SU-DHL-6 (cell line): ENCODE measurements around the gene UCN.
"Not testable (repeated sequence)": the region's sequence is repeated elsewhere in the genome, so short reads cannot be mapped to it uniquely, and the experiment has no call there.

Experiments
- H2AFZ ChIP-seq: fragments of 200-600 bp; sonication (generic); 2 replicates; pipeline ENCODE4 v1.6.1; 2014; ENCODE audit warnings: low read depth, mild to moderate bottlenecking, moderate library complexity, mixed read lengths, antibody characterized with exemption, low read length; ENCODE audit not compliant: severe bottlenecking
- H3F3A ChIP-seq: fragments of 200-600 bp; shearing (Covaris generic); 2 replicates; pipeline ENCODE4 v1.6.0; 2016; ENCODE audit warnings: antibody characterized with exemption, mild to moderate bottlenecking; ENCODE audit not compliant: insufficient read depth
- H3K27ac ChIP-seq: fragments of 200-600 bp; sonication (generic); 2 replicates; pipeline ENCODE4 v1.5.1; 2016; ENCODE audit warnings: low read depth, mild to moderate bottlenecking, low read length, moderate library complexity, mixed read lengths
- H3K27me3 ChIP-seq: fragments of 200-600 bp; sonication (generic), shearing (Covaris generic); 2 replicates; pipeline ENCODE4 v1.6.0; 2014; ENCODE audit warnings: mild to moderate bottlenecking, low read length
- H3K36me3 ChIP-seq: fragments of 200-600 bp; sonication (generic); 2 replicates; pipeline ENCODE4 v1.6.1; 2014; ENCODE audit warnings: mild to moderate bottlenecking, low read length, mixed read lengths
- H3K4me2 ChIP-seq: fragments of 300-600, 200-600 bp; shearing (Covaris generic), sonication (generic); 2 replicates; pipeline ENCODE4 v1.6.0; 2014; ENCODE audit warnings: low read length, low read depth, mild to moderate bottlenecking; ENCODE audit not compliant: poor library complexity, severe bottlenecking
- H3K4me3 ChIP-seq: fragments of 200-600 bp; sonication (generic); 2 replicates; pipeline ENCODE4 v1.5.1; 2014; ENCODE audit warnings: antibody characterized with exemption, low read length, mild to moderate bottlenecking, mixed read lengths; ENCODE audit not compliant: insufficient read depth, poor library complexity, severe bottlenecking
- H3K79me2 ChIP-seq: fragments of 200-600 bp; sonication (generic); 2 replicates; pipeline ENCODE4 v1.6.1; 2014; ENCODE audit warnings: mild to moderate bottlenecking, low read length, moderate library complexity; ENCODE audit not compliant: insufficient read depth
- H3K9ac ChIP-seq: fragments of 200-600 bp; sonication (generic); 2 replicates; pipeline ENCODE4 v1.7.0; 2014; ENCODE audit warnings: mild to moderate bottlenecking, low read length
- H3K9me2 ChIP-seq: fragments of 200-600 bp; sonication (generic); replicated peaks from 2 replicates; pipeline ENCODE4 v1.6.1; 2014; ENCODE audit warnings: low read length; ENCODE audit not compliant: insufficient read depth
- H3K9me3 ChIP-seq: fragments of 200-600 bp; sonication (generic); 2 replicates; pipeline ENCODE4 v1.6.1; 2014; ENCODE audit warnings: low read length, mixed read lengths; ENCODE audit not compliant: insufficient read depth
- H4K20me1 ChIP-seq: fragments of 200-600 bp; sonication (generic); 2 replicates; pipeline ENCODE4 v1.6.1; 2014; ENCODE audit warnings: low read depth, mild to moderate bottlenecking, antibody characterized with exemption, low read length, moderate library complexity, mixed read lengths
- EZH2phosphoT487 ChIP-seq: fragments of 200-600 bp; sonication (generic), shearing (Covaris generic); conservative IDR thresholded peaks from 2 replicates; pipeline ENCODE4 v1.6.1; 2018; ENCODE audit warnings: mild to moderate bottlenecking, antibody characterized with exemption, low read length, moderate library complexity, mixed read lengths
- TF ChIP-seq, protein P1 (sequence below): fragments of 200-600 bp; sonication (generic); IDR thresholded peaks from one replicate; pipeline ENCODE4 v1.5.1; 2017; ENCODE audit warnings: antibody characterized with exemption, mild to moderate bottlenecking, low read length, moderate library complexity; ENCODE audit not compliant: insufficient read depth, poor library complexity, severe bottlenecking

The UCN gene

DNA sequence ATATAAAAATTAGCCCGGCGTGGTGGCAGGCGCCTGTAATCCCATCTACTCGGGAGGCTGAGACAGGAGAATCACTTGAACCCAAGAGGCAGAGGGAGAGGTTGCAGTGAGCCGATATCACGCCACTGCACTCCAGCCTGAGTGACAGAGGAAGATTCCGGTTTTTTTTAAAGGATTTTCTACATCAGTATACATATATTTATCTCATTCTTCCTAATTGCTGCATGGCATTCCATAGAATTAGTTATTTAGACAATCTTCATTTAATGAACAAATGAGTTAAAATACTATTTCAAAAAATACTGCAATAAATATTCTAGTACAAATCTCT lies 46.3 kb upstream of the UCN start:
- H3K9ac ChIP-seq = no peak overlapping the region
- H3K4me2 ChIP-seq = peak overlapping the region; percentile 70
- no peaks in the 10 kb centered on the region for H3K9me3 ChIP-seq
- no peak for TF ChIP-seq EZH2phosphoT487
- TF ChIP-seq, protein P1, sequence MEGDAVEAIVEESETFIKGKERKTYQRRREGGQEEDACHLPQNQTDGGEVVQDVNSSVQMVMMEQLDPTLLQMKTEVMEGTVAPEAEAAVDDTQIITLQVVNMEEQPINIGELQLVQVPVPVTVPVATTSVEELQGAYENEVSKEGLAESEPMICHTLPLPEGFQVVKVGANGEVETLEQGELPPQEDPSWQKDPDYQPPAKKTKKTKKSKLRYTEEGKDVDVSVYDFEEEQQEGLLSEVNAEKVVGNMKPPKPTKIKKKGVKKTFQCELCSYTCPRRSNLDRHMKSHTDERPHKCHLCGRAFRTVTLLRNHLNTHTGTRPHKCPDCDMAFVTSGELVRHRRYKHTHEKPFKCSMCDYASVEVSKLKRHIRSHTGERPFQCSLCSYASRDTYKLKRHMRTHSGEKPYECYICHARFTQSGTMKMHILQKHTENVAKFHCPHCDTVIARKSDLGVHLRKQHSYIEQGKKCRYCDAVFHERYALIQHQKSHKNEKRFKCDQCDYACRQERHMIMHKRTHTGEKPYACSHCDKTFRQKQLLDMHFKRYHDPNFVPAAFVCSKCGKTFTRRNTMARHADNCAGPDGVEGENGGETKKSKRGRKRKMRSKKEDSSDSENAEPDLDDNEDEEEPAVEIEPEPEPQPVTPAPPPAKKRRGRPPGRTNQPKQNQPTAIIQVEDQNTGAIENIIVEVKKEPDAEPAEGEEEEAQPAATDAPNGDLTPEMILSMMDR = no peak
- peaks cover 88% of the 10 kb centered on the region for H3K79me2 ChIP-seq
- no peak overlapping the region for H3K27ac ChIP-seq
- H3K27me3 ChIP-seq = no peaks in the 10 kb centered on the region
- H2AFZ ChIP-seq = no peak overlapping the region
- no peaks in the 10 kb centered on the region for H3F3A ChIP-seq
- H3K4me3 ChIP-seq = no peak overlapping the region
- no peaks in the 10 kb centered on the region for H3K9me2 ChIP-seq
- H4K20me1 ChIP-seq = no peaks in the 10 kb centered on the region
- no peaks in the 10 kb centered on the region; the same call in 1 of the 2 replicates for H3K36me3 ChIP-seq

DNA sequence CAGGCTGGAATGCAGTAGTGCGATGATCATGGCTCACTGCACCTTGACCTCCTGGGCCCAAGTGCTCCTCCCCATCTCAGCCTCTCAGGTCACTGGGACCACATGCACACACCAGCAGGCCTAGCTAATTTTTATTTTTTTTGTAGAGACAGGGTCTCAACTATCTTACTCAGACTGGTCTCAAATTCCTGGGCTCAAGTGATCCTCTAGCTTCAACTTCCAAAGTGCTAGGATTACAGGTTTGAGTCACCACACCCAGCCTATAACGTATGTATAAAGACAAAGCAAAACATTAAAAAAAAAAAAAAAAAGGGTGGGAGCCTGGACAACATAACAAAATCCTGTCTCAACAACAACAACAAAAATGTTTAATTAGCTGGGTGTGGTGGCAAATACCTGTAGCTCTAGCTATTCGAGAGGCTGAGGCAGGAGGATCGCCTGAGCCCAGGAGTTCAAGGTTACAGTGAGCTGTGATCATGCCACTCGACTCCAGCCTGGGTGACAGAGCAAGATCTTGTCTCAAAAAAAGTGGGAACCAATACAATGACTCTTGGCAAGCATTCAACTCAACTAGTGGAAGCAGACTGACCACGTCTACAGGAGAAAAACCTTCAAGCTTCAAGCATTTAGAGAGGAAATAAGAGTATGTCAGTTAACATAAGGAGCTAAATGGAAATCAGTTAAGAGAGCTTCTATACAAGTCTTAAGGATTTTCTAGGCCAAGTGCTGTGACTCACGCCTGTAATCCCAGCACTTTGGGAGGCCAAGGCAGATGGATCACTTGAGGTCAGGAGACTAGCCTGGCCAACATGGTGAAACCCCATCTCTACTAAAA lies 45.7 kb upstream of the UCN start:
- H3K9ac ChIP-seq = no peak overlapping the region
- no peaks in the 10 kb centered on the region for H3K9me2 ChIP-seq
- H3K4me3 ChIP-seq = no peak overlapping the region
- TF ChIP-seq EZH2phosphoT487 = no peak
- TF ChIP-seq, protein P1 = no peak
- H2AFZ ChIP-seq = no peak overlapping the region
- H3K79me2 ChIP-seq = peaks cover 92% of the 10 kb centered on the region
- no peaks in the 10 kb centered on the region for H4K20me1 ChIP-seq
- no peaks in the 10 kb centered on the region for H3K9me3 ChIP-seq
- no peaks in the 10 kb centered on the region for H3F3A ChIP-seq
- H3K27ac ChIP-seq = no peak overlapping the region
- H3K4me2 ChIP-seq = no peak overlapping the region
- H3K36me3 ChIP-seq = no peaks in the 10 kb centered on the region; the same call in 1 of the 2 replicates
- no peaks in the 10 kb centered on the region for H3K27me3 ChIP-seq

DNA sequence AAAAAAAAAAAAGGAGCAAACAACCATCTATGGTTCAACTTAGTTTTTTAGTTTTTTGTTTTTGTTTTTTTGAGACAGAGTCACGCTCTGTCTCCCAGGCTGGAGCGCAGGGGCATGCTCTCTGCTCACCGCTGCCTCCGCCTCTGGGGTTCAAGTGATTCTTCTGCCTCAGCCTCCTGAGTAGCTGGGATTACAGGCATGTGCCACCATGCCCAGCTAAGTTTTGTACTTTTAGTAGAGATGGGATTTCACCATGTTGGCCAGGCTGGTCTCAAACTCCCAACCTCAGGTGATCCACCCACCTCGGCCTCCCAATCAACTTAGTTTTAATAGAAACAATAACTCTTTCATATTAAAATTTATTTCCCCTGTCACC lies 45.1 kb upstream of the UCN start:
- not testable (repeated sequence) for H3K27ac ChIP-seq, H3K4me2 ChIP-seq, H3K9me3 ChIP-seq, H3K9me2 ChIP-seq, H3K36me3 ChIP-seq, H3F3A ChIP-seq, H2AFZ ChIP-seq, H3K9ac ChIP-seq, H4K20me1 ChIP-seq, H3K4me3 ChIP-seq, H3K27me3 ChIP-seq
- peaks cover 92% of the 10 kb centered on the region for H3K79me2 ChIP-seq

DNA sequence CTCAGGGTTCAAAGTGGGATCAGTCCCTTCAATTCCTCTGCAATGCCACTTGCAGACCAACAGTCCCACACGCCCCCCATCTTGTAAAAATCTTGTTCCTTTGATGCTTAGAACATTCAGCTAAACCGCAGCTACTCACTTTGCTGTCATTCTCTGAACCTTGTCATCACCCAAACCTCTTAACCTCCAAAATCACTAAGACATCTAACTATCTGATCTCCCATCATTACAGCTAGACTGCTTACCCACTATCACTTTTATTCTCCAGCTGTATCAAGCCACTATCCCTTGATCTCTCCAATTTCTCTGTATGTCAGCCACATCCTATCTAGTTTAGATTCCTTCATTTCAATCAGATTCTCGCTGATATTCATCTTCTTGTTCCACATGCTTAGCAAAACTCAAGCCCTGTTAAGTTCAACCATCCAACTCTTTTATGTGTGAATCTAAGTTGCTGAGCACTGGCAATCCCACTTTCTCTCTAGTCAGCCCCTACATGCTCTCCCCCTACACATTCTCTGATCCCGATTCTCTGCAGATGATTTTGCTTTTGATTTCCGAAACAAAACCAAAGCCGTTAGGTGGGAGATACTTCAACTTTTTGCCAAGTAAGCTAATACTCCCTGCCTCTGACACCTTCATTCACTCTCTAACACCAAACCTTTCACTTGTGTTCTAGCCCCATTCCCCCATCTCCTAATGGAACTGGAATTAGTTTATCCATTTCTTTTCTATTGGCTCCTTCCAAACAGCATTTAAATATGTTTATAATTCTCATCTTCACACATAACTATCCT lies 43.8 kb upstream of the UCN start:
- Histone ChIP-seq H3K9me2 (no peaks in the 10 kb centered on the region), H3K4me2 (no peak overlapping the region), H3F3A (no peaks in the 10 kb centered on the region), H3K9ac (no peak overlapping the region), H3K27ac (no peak overlapping the region), H3K27me3 (no peaks in the 10 kb centered on the region), H3K4me3 (no peak overlapping the region), H3K79me2 (peaks cover 92% of the 10 kb centered on the region), H4K20me1 (no peaks in the 10 kb centered on the region), H3K9me3 (no peaks in the 10 kb centered on the region), H3K36me3 (no peaks in the 10 kb centered on the region; the same call in 1 of the 2 replicates), H2AFZ (no peak overlapping the region)
- TF ChIP-seq, protein P1 = no peak
- TF ChIP-seq EZH2phosphoT487 = no peak
